SK-N-SH treated with all-trans-retinoic acid at 6 μM for 48 hours (cell line): ENCODE measurements around the gene ABI3BP.

Source experiments
- ATAC-seq: fragments of 200-7000 bp; cut with Tn5 transposase; 3 replicates; pipeline ENCODE4 v1.9.1; 2020; ENCODE audit warnings: mild to moderate bottlenecking, moderate library complexity
- ARNTL ChIP-seq: fragments of 450-650 bp; formaldehyde crosslinking; IDR thresholded peaks from 2 replicates; pipeline ENCODE4 v1.5.0; 2020; ENCODE audit warnings: low read depth, mild to moderate bottlenecking, moderate library complexity, borderline replicate concordance
- CSDC2 ChIP-seq: fragments of 250-450 bp; sonication (Bioruptor Pico); IDR thresholded peaks from 2 replicates; pipeline ENCODE4 v1.5.0; 2020; ENCODE audit warnings: mild to moderate bottlenecking, moderate library complexity
- CSRNP3 ChIP-seq: fragments of 250-450 bp; sonication (Bioruptor Pico); IDR thresholded peaks from 2 replicates; pipeline ENCODE4 v1.5.1; 2021; ENCODE audit warnings: mild to moderate bottlenecking, moderate library complexity
- ESRRG ChIP-seq: fragments of 250-450 bp; sonication (Bioruptor Pico); IDR thresholded peaks from 2 replicates; pipeline ENCODE4 v1.6.1; 2021; ENCODE audit warnings: mild to moderate bottlenecking
- GLIS3 ChIP-seq: fragments of 250-450 bp; sonication (Bioruptor Pico); IDR thresholded peaks from 2 replicates; pipeline ENCODE4 v1.5.0; 2020; ENCODE audit warnings: mild to moderate bottlenecking, moderate library complexity
- ISL1 ChIP-seq: fragments of 250-450 bp; sonication (Bioruptor Pico); IDR thresholded peaks from 2 replicates; pipeline ENCODE4 v2.1.2; 2022; ENCODE audit warnings: mild to moderate bottlenecking, moderate library complexity
- OSR1 ChIP-seq: fragments of 250-450 bp; sonication (Bioruptor Pico); IDR thresholded peaks from 2 replicates; pipeline ENCODE4 v1.8.0; 2022; ENCODE audit warnings: moderate library complexity, mild to moderate bottlenecking, inconsistent platforms
- PATZ1 ChIP-seq: fragments of 250-450 bp; sonication (Bioruptor Pico); IDR thresholded peaks from 2 replicates; pipeline ENCODE4 v1.8.0; 2020; ENCODE audit warnings: mild to moderate bottlenecking, moderate library complexity, borderline replicate concordance
- POU6F1 ChIP-seq: fragments of 250-450 bp; sonication (Bioruptor Pico); IDR thresholded peaks from 2 replicates; pipeline ENCODE4 v1.8.0; 2021; ENCODE audit warnings: low read depth, mild to moderate bottlenecking, moderate library complexity, borderline replicate concordance
- PPARA ChIP-seq: fragments of 250-450 bp; sonication (Bioruptor Pico); IDR thresholded peaks from 2 replicates; pipeline ENCODE4 v1.5.0; 2020; ENCODE audit warnings: mild to moderate bottlenecking, borderline replicate concordance
- RARB ChIP-seq: fragments of 250-450 bp; sonication (Bioruptor Pico); IDR thresholded peaks from 2 replicates; pipeline ENCODE4 v1.8.0; 2021; ENCODE audit warnings: mild to moderate bottlenecking, moderate library complexity
- SNAI2 ChIP-seq: fragments of 250-450 bp; sonication (Bioruptor Pico); IDR thresholded peaks from 2 replicates; pipeline ENCODE4 v1.5.0; 2020; ENCODE audit warnings: mild to moderate bottlenecking, moderate library complexity
- TCF4 ChIP-seq: fragments of 250-450 bp; sonication (Bioruptor Pico); IDR thresholded peaks from 2 replicates; pipeline ENCODE4 v1.8.0; 2021; ENCODE audit warnings: mild to moderate bottlenecking, moderate library complexity, borderline replicate concordance
- TOX ChIP-seq: fragments of 250-450 bp; sonication (Bioruptor Pico); IDR thresholded peaks from 2 replicates; pipeline ENCODE4 v1.8.0; 2021; ENCODE audit warnings: mild to moderate bottlenecking, moderate library complexity, borderline replicate concordance
- ZC3H10 ChIP-seq: fragments of 250-450 bp; sonication (Bioruptor Pico); IDR thresholded peaks from 2 replicates; pipeline ENCODE4 v1.5.1; 2021; ENCODE audit warnings: mild to moderate bottlenecking, moderate library complexity
- ZFP3 ChIP-seq: fragments of 250-450 bp; sonication (Bioruptor Pico); IDR thresholded peaks from 2 replicates; pipeline ENCODE4 v1.5.0; 2020; ENCODE audit warnings: mild to moderate bottlenecking, moderate library complexity
- ZNF565 ChIP-seq: fragments of 450-650 bp; formaldehyde crosslinking; conservative IDR thresholded peaks from 2 replicates; pipeline ENCODE4 v1.5.0; 2020; ENCODE audit warnings: low read depth, mild to moderate bottlenecking, moderate library complexity
- ZNF70 ChIP-seq: fragments of 450-650 bp; formaldehyde crosslinking; IDR thresholded peaks from 2 replicates; pipeline ENCODE4 v1.5.0; 2020; ENCODE audit warnings: mild to moderate bottlenecking, moderate library complexity
- TF ChIP-seq, protein P1 (sequence below): fragments of 250-450 bp; sonication (Bioruptor Pico); IDR thresholded peaks from 2 replicates; pipeline ENCODE4 v1.5.1; 2020; ENCODE audit warnings: low read depth, mild to moderate bottlenecking, moderate library complexity
- TF ChIP-seq, protein P2 (sequence below): fragments of 250-450 bp; sonication (Bioruptor Pico); IDR thresholded peaks from 2 replicates; pipeline ENCODE4 v1.5.0; 2020; ENCODE audit warnings: mild to moderate bottlenecking, moderate library complexity

Gene ABI3BP

DNA sequence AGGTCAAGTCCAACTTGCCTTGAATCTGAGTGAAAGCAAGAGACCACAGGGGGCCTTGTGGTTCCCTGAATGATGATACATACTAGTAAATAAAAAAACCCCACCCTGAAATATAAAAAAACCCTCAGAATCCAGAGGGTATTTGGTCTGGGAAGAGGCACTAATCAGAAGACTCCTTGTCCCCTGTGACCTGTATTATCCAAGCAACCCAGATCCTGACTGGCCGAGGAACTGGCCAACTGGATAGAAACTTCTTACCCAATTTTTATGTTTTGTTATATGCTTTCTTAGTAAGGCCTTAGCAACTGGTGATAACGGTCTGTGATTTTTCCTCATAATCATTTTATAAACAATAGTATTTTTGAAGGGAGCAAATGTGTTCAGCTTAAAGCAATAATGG is 17.5 kb downstream of the ABI3BP start:
- TF ChIP-seq, protein P1, sequence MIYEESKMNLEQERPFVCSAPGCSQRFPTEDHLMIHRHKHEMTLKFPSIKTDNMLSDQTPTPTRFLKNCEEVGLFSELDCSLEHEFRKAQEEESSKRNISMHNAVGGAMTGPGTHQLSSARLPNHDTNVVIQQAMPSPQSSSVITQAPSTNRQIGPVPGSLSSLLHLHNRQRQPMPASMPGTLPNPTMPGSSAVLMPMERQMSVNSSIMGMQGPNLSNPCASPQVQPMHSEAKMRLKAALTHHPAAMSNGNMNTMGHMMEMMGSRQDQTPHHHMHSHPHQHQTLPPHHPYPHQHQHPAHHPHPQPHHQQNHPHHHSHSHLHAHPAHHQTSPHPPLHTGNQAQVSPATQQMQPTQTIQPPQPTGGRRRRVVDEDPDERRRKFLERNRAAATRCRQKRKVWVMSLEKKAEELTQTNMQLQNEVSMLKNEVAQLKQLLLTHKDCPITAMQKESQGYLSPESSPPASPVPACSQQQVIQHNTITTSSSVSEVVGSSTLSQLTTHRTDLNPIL (CRISPR knock-in tag) = no peak
- TF ChIP-seq RARB = no peak
- no peak for TF ChIP-seq ZC3H10
- no peak for TF ChIP-seq TCF4
- no peak for TF ChIP-seq ZFP3 (CRISPR knock-in tag)
- TF ChIP-seq TOX (CRISPR knock-in tag) = no peak
- no peak for TF ChIP-seq GLIS3 (CRISPR knock-in tag)
- no peak for TF ChIP-seq CSDC2 (CRISPR knock-in tag)
- TF ChIP-seq PATZ1 (CRISPR knock-in tag) = no peak
- TF ChIP-seq, protein P2, sequence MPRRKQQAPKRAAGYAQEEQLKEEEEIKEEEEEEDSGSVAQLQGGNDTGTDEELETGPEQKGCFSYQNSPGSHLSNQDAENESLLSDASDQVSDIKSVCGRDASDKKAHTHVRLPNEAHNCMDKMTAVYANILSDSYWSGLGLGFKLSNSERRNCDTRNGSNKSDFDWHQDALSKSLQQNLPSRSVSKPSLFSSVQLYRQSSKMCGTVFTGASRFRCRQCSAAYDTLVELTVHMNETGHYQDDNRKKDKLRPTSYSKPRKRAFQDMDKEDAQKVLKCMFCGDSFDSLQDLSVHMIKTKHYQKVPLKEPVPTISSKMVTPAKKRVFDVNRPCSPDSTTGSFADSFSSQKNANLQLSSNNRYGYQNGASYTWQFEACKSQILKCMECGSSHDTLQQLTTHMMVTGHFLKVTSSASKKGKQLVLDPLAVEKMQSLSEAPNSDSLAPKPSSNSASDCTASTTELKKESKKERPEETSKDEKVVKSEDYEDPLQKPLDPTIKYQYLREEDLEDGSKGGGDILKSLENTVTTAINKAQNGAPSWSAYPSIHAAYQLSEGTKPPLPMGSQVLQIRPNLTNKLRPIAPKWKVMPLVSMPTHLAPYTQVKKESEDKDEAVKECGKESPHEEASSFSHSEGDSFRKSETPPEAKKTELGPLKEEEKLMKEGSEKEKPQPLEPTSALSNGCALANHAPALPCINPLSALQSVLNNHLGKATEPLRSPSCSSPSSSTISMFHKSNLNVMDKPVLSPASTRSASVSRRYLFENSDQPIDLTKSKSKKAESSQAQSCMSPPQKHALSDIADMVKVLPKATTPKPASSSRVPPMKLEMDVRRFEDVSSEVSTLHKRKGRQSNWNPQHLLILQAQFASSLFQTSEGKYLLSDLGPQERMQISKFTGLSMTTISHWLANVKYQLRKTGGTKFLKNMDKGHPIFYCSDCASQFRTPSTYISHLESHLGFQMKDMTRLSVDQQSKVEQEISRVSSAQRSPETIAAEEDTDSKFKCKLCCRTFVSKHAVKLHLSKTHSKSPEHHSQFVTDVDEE (CRISPR knock-in tag) = no peak
- no peak for TF ChIP-seq CSRNP3
- TF ChIP-seq ZNF70 (CRISPR knock-in tag) = no peak
- TF ChIP-seq ZNF565 = no peak
- no peak for TF ChIP-seq SNAI2 (CRISPR knock-in tag)
- TF ChIP-seq ISL1 (CRISPR knock-in tag) = no peak
- no peak for TF ChIP-seq OSR1 (CRISPR knock-in tag)
- TF ChIP-seq ARNTL (CRISPR knock-in tag) = no peak
- ATAC-seq = no peak

- no peak for TF ChIP-seq PPARA
- TF ChIP-seq ZC3H10 = no peak
- no peak for TF ChIP-seq SNAI2 (CRISPR knock-in tag)
- TF ChIP-seq RARB = no peak
- no peak for TF ChIP-seq OSR1 (CRISPR knock-in tag)
- TF ChIP-seq TOX (CRISPR knock-in tag) = no peak
- TF ChIP-seq ZNF70 (CRISPR knock-in tag) = no peak
Observed at GRCh38 chr3:100973594-100973993, 19.6 kb downstream of the ABI3BP start.

DNA sequence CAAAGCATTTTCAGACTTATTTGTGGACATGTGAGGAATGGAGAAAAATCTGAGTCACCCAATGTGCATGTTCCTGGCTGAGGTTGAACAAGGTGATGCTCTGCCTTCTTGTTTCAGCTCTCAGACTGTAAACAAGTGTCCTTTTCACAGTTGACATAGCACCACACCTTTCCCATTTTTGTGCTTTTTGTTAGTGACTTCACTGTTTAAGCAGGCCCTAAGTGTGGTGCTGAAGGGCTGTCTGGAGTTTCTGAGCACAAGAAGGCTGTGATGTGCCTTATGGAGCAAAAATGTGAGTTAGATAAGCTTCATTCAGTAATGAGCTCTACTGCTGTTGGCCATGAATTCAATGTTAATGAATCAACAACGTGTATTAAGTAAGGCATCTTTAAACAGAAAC is 20.4 kb downstream of the ABI3BP start:
- ATAC-seq = peak; percentile 45
- no peak for TF ChIP-seq ZNF565
- TF ChIP-seq PPARA = no peak
- TF ChIP-seq ESRRG (CRISPR knock-in tag) = no peak
- no peak for TF ChIP-seq CSDC2 (CRISPR knock-in tag)

More at GRCh38 chr3:100973594-100973993, 19.6 kb downstream of the ABI3BP start:
- no peak for ATAC-seq

DNA sequence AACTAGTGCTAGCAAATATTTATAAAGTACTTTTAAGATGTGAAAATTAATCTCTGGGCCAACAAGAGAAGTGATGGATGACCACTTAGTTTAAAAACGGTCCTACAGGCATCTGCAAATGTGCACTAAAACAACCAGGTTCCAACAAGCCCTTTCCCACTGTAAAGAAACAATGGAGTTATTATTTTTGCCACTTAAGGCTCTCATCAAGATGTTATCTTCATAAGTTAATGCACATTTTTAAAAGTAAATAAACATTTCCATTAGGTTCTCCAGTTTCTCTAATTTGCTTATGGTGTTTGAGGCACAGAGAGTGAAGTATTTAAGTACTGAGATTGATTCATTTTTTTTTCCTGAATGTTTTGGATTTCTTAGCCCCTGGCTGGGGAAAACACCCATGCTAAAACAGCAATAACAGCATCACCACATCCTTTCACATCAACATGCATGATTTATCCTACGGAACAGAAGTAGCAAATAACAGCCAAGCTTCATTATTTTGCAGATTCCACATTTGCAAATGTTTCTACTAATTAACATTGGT is 20.8 kb downstream of the ABI3BP start:
- TF ChIP-seq ZNF565 (no peak), TCF4 (peak; percentile 23; the same call in 1 of the 2 replicates)
- ATAC-seq = no peak; the same call in 2 of the 3 replicates

GRCh38 chr3:100971798-100972197 is 21.4 kb downstream of the ABI3BP start:
- ATAC-seq = no peak
- no peak for TF ChIP-seq CSRNP3
- no peak for TF ChIP-seq ESRRG (CRISPR knock-in tag)
- no peak for TF ChIP-seq TCF4
- TF ChIP-seq CSDC2 (CRISPR knock-in tag) = no peak
- no peak for TF ChIP-seq OSR1 (CRISPR knock-in tag)
- TF ChIP-seq PPARA = no peak
- TF ChIP-seq ISL1 (CRISPR knock-in tag) = no peak
- TF ChIP-seq, protein P2 (CRISPR knock-in tag) = no peak
- no peak for TF ChIP-seq POU6F1 (CRISPR knock-in tag)
